Left ventricle myocardium inferior (tissue), 1 donor: ENCODE results near the gene LIMS2. TPM values are rescaled to one million over a fixed set of nuclear protein-coding genes. Genes with fewer than 3 reads are reported as not detected.

Source experiments
- DNase-seq: peaks from one replicate; pipeline ENCODE4 v3.0.0-alpha.2; 2020
- H3K27ac ChIP-seq: fragments of 200-600 bp; replicated peaks from 2 replicates; pipeline ENCODE4 v1.8.0; 2021
- H3K27me3 ChIP-seq: fragments of 200-600 bp; 2 replicates; pipeline ENCODE4 v1.8.0; 2021; ENCODE audit warnings: low read depth
- H3K36me3 ChIP-seq: fragments of 200-600 bp; 2 replicates; pipeline ENCODE4 v1.8.0; 2021
- H3K4me1 ChIP-seq: fragments of 200-600 bp; 2 replicates; pipeline ENCODE4 v1.8.0; 2021
- H3K4me3 ChIP-seq: fragments of 200-600 bp; 2 replicates; pipeline ENCODE4 v1.8.0; 2021; ENCODE audit warnings: mild to moderate bottlenecking, moderate library complexity
- H3K9me3 ChIP-seq: fragments of 200-600 bp; replicated peaks from 2 replicates; pipeline ENCODE4 v1.8.0; 2021
- intact Hi-C: fragments of 100-400 bp; cut with micrococcal nuclease; formaldehyde crosslinking; loops from one replicate; pipeline ENCODE4 v1.11.0; 2022
- total RNA-seq: library from RNA; stranded (reverse); fragmentation: NEBNext Ultra II Directional; extraction: Animal tissue kit (Norgen Biotek cat#: 25700); gene quantifications from one replicate; pipeline ENCODE4 v1.2.1, GENCODE V29; 2021
- TF ChIP-seq, protein P1 (sequence below): fragments of 200-600 bp; IDR thresholded peaks from 2 replicates; pipeline ENCODE4 v1.8.0; 2021; ENCODE audit warnings: antibody characterized with exemption, mild to moderate bottlenecking, borderline replicate concordance
- donor health status: DM: no; HTN: yes; CAD: no; lungs with severe emphysema.

LIMS2 gene
- total RNA-seq, 1 donor from 2014 or later, result 173 TPM

DNA sequence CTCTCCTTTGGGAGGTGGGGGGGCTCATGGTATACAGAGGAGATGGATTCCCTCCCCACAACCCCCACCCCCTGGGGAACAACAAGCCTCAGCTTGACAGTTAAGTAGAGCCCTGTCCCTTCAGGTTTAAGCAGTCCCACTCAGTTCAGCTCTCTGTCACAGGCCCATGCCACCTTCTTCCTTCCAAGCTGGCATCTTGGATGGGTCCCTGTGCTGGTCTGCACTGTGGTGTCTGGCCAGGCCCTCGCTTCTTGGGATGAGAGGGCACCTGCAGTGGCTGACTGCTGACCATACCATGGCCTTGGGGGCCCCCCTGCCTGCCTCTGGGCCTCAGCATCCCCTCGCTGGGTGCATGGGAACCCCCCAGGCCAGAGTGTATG, 49.8 kb downstream of the LIMS2 start:
- TF ChIP-seq, protein P1, sequence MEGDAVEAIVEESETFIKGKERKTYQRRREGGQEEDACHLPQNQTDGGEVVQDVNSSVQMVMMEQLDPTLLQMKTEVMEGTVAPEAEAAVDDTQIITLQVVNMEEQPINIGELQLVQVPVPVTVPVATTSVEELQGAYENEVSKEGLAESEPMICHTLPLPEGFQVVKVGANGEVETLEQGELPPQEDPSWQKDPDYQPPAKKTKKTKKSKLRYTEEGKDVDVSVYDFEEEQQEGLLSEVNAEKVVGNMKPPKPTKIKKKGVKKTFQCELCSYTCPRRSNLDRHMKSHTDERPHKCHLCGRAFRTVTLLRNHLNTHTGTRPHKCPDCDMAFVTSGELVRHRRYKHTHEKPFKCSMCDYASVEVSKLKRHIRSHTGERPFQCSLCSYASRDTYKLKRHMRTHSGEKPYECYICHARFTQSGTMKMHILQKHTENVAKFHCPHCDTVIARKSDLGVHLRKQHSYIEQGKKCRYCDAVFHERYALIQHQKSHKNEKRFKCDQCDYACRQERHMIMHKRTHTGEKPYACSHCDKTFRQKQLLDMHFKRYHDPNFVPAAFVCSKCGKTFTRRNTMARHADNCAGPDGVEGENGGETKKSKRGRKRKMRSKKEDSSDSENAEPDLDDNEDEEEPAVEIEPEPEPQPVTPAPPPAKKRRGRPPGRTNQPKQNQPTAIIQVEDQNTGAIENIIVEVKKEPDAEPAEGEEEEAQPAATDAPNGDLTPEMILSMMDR, result no peak
- Histone ChIP-seq H3K4me3 (no peak overlapping the region), H3K27me3 (peaks cover 23% of the 10 kb centered on the region), H3K4me1 (peaks cover 58% of the 10 kb centered on the region), H3K36me3 (no peaks in the 10 kb centered on the region), H3K27ac (no peak overlapping the region), H3K9me3 (no peaks in the 10 kb centered on the region)
- intact Hi-C loops, result no loop called here
- no peak for DNase-seq

DNA sequence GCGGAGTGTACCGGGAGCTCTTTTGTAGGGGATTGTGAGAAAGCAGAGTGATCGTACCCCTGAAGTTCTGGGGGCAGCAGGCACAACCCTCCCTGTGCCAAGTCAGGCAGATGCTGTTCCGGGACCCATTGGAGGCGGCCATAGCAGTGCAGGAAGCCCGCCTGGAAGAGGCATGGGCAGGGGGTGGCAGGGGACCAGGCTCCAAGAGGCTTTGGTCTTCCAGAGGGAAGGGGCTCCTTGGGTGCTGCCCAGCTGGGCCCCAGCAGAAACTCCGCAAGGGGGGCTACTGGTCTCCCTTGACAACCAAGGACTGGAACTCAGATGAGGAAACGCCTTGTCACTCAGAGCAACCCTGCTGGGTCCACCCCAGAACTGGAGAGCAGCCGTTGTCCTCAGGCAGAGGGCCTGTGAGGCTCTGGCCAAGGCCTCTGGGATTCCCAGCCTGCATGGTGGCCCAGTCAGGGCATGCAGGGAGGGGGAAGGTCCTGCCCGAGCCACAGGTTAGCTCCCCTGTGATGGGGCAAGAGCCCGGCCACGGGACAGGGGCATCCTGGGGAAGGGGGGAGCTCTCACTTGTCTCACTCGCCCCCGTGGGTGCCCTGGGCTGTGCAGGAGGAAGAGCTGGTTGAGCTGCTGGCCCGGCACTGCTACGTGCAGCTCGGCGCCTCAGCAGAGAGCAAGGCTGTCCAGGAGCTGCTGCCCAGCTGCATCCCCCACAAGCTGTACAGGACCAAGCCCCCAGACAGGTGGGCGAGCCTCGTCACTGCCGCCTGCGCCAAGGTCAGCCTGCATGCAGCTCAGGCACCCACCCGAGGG, 50.4 kb downstream of the LIMS2 start:
- DNase-seq, result no peak
- no peaks in the 10 kb centered on the region for H3K36me3 ChIP-seq
- no peaks in the 10 kb centered on the region for H3K9me3 ChIP-seq
- intact Hi-C loops, result no loop called here
- TF ChIP-seq, protein P1, result no peak
- H3K27ac ChIP-seq, result no peak overlapping the region
- peaks cover 23% of the 10 kb centered on the region for H3K27me3 ChIP-seq
- no peak overlapping the region for H3K4me3 ChIP-seq
- peaks cover 52% of the 10 kb centered on the region for H3K4me1 ChIP-seq

GRCh38 chr2:127624320-127624755, 51.0 kb downstream of the LIMS2 start:
- Histone ChIP-seq H3K27ac (no peak overlapping the region), H3K36me3 (no peaks in the 10 kb centered on the region), H3K9me3 (no peaks in the 10 kb centered on the region), H3K4me1 (peaks cover 46% of the 10 kb centered on the region), H3K4me3 (no peak overlapping the region), H3K27me3 (peaks cover 23% of the 10 kb centered on the region)
- TF ChIP-seq, protein P1, result no peak
- intact Hi-C loops, result no loop called here
- DNase-seq, result no peak

DNA sequence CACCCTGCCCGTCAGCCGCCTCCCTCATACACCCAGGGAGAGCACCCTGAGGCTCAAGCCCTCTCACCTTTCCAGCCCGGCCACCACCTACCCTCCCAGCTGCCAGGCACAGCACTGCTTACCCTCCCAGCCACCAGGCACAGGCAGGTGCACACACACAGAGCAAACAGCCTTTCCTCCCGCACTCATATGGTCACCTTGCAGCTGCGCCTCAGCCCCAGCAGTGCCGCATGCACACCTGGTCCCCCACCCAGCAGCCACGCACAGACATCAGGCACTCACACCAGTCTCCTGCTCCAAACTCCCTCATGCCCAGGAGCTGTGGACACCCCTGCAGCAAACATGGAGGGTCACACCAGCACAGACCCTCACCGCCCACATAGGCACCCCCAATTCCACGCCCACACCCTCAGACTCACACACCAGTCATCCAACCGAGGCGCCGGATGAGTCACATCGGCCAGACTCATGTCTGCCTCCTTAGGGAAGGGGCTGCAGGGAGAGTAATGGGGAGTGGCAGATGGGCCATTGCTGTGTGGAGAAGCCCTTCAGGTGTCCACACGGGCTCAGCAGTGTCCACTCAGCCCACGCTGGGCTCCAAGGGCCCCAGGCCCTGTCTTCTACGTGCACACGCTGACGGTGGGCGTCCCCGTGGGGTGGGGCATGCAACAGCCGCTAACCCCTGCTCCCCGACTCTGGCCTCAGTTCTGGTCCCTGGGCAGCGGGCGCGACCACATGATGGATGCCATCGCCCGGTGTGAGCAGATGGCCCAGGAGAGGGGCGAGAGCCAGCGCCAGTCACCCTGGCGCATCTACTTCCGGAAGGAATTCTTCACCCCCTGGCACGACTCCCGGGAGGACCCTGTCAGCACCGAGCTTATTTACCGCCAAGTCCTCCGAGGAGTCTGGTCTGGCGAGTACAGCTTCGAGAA, 51.7 kb downstream of the LIMS2 start:
- no peak for DNase-seq
- Histone ChIP-seq H3K27ac (no peak overlapping the region), H3K4me3 (no peak overlapping the region), H3K9me3 (no peaks in the 10 kb centered on the region), H3K4me1 (peaks cover 39% of the 10 kb centered on the region), H3K36me3 (no peaks in the 10 kb centered on the region), H3K27me3 (peaks cover 23% of the 10 kb centered on the region)
- intact Hi-C loops, result no loop called here
- TF ChIP-seq, protein P1, result no peak

DNA sequence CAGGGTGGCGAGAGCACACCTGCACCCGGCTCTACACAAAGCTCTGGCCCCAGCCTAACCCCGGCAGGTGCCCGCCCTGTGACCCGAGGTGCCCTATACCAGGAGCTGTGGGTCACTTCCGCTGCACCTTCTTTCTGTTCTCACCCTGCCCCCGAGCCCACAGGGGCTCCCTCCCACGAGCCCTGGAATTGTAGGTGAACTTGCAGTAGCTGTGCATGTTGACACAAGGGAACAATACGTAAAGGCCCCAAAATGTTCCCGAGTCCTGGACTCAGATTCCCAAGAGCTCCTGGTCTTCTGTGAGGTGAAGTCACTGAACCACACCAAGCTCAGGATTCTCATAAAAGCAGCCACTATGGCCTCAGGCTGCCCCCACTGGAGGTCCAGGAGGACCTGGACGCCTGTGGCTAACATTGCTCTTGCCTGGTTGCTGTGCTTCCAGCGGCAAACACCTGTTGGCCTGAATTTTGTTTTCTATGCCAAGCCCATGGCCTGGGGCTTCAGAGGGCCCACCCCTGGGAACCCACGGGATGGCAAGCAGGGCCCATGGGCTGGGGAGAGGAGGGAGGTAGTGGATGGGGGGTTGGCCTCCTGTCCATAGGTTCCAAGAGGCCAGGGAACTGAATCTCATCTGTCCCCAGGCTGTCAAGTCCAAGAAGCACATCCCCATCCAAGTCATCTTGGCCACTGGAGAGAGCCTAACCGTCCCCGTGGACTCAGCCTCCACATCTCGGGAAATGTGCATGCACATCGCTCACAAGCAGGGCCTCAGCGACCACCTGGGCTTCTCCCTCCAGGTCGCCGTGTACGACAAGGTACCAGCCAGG, 52.6 kb downstream of the LIMS2 start:
- intact Hi-C loops, result no loop called here
- Histone ChIP-seq H3K4me1 (peaks cover 31% of the 10 kb centered on the region), H3K9me3 (no peaks in the 10 kb centered on the region), H3K4me3 (no peak overlapping the region), H3K36me3 (no peaks in the 10 kb centered on the region), H3K27ac (no peak overlapping the region), H3K27me3 (peaks cover 23% of the 10 kb centered on the region)
- no peak for DNase-seq
- TF ChIP-seq, protein P1, result no peak
